H1 (cell line): ENCODE measurements around the gene SHMT2. TPM values are rescaled to one million over a fixed set of nuclear protein-coding genes. Genes with fewer than 3 reads are reported as not detected.

Source experiments
- HDAC2 ChIP-seq, 2 experiments: fragments of 300-600 bp in 1 of 2; sonication (generic) in 1 of 2; IDR thresholded peaks; 2 replicates each; pipeline ENCODE4 v1.6.1; 2011 to 2012; ENCODE audit warnings: low read depth in 2 of 2, low read length in 2 of 2, mild to moderate bottlenecking in 2 of 2, moderate library complexity in 2 of 2, borderline replicate concordance in 1 of 2, inconsistent platforms in 1 of 2
- KDM5A ChIP-seq: fragments of 200-600 bp; IDR thresholded peaks from 2 replicates; pipeline ENCODE4 v1.7.1; 2012; ENCODE audit warnings: mild to moderate bottlenecking, low read length, inconsistent platforms, mixed read lengths
- POU5F1 ChIP-seq: IDR thresholded peaks from 2 replicates; pipeline ENCODE4 v1.6.1; 2011; ENCODE audit warnings: low read depth, mild to moderate bottlenecking, low read length, moderate library complexity
- polyA plus RNA-seq, 7 experiments: library from polyadenylated mRNA; depleted of rRNA in 3 of 7; stranded (reverse) in 5 of 7; unstranded in 2 of 7; fragments of >200 nt in 5 of 7; fragments of 200-250 nt in 2 of 7; gene quantifications; 1 replicate in 5 of 7; 2 replicates in 1 of 7; 4 replicates in 1 of 7; pipeline versions ENCODE4 v1.2.1 to v1.2.3, GENCODE V29; 2011 to 2013; ENCODE audit warnings: missing spikeins in 2 of 7, mixed read lengths in 2 of 7
- total RNA-seq: library from RNA; stranded (reverse); fragmentation: NEBNext Ultra II Directional; extraction: Animal tissue kit (Norgen Biotek cat#: 25700); gene quantifications from 2 replicates; pipeline ENCODE4 v1.2.1, GENCODE V29; 2021

Gene SHMT2
- total and polyA plus RNA-seq, 2 of the 8 experiments (the other 6 are each of a cell fraction or from before 2014, with no cell fraction given): 274 to 520 TPM

DNA sequence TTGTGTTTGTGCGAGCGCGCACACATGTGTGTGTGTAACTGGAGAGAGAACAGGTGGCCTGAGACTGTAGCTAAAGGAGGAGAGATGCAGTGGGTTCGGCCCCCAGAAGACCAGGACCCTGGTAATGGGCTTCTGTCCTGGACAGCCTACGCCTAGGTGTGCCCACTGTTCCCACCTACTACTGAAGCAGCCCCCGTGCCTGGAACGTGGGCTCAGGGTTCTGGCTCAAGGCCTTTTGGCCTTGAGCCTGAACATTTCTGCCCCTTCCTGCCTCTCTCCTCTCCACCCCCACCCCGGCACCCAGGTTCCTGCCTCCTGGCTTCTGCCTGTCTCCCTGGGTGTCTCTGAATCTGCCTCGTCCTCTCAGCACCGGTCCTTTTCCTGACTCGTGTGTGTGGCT is 14.4 kb upstream of the SHMT2 start (continued):
- TF ChIP-seq POU5F1: no peak
- TF ChIP-seq HDAC2 (IDR thresholded peaks at IDR 0.05; ENCODE audit: borderline replicate concordance in 1 of 2, low read depth in 2 of 2, low read length in 2 of 2): no peak
- TF ChIP-seq KDM5A: no peak
